ENCODE measurements around the gene SH3RF2.
A peak's percentile ranks its signal among the peaks of the same experiment; 100 is the strongest.

Gene SH3RF2

GRCh38 chr5:146003852-146004251, 67.5 kb downstream of the SH3RF2 start:
- Histone ChIP-seq H3K4me1 (ENCODE audit: low read length) (peaks cover 26% of the 10 kb centered on the region), H3K27ac (ENCODE audit: low read length) (no peak overlapping the region), H3K9me3 (ENCODE audit: insufficient read depth, low read length) (no peaks in the 10 kb centered on the region), H3K9ac (ENCODE audit: low read length) (no peak overlapping the region), H3K79me2 (ENCODE audit: low read length) (no peaks in the 10 kb centered on the region), H3K4me3 (ENCODE audit: low read length) (no peak overlapping the region), H3K27me3 (ENCODE audit: low read depth, low read length) (no peaks in the 10 kb centered on the region), H2AFZ (ENCODE audit: low read depth, low read length) (no peak overlapping the region), H3K4me2 (ENCODE audit: low read length) (no peak overlapping the region), H3K36me3 (replicated peaks; ENCODE audit: low read depth, low read length) (no peaks in the 10 kb centered on the region), H4K20me1 (ENCODE audit: insufficient read depth, low read length) (no peaks in the 10 kb centered on the region)
- TF ChIP-seq CTCF (IDR thresholded peaks at IDR 0.05; ENCODE audit: low read depth, low read length) (no peak), EZH2phosphoT487 (IDR thresholded peaks at IDR 0.05; ENCODE audit: low read depth) (no peak)

- H3K4me2 ChIP-seq (ENCODE audit: low read length), result no peak overlapping the region; the same call in 1 of the 2 replicates
- no peaks in the 10 kb centered on the region for H3K27me3 ChIP-seq (ENCODE audit: low read depth, low read length)
- no peaks in the 10 kb centered on the region for H3K9me3 ChIP-seq (ENCODE audit: insufficient read depth, low read length)
- no peaks in the 10 kb centered on the region for H4K20me1 ChIP-seq (ENCODE audit: insufficient read depth, low read length)
- H3K36me3 ChIP-seq (replicated peaks; ENCODE audit: low read depth, low read length), result no peaks in the 10 kb centered on the region
- peaks cover 19% of the 10 kb centered on the region for H3K4me1 ChIP-seq (ENCODE audit: low read length)
- TF ChIP-seq CTCF (IDR thresholded peaks at IDR 0.05; ENCODE audit: low read depth, low read length) (no peak), EZH2phosphoT487 (IDR thresholded peaks at IDR 0.05; ENCODE audit: low read depth) (no peak)
- no peak overlapping the region for H3K4me3 ChIP-seq (ENCODE audit: low read length)
- no peak overlapping the region for H2AFZ ChIP-seq (ENCODE audit: low read depth, low read length)
- no peaks in the 10 kb centered on the region for H3K79me2 ChIP-seq (ENCODE audit: low read length)
- H3K9ac ChIP-seq (ENCODE audit: low read length), result no peak overlapping the region
- no peak overlapping the region for H3K27ac ChIP-seq (ENCODE audit: low read length)
Observed at GRCh38 chr5:146005264-146005663, 68.9 kb downstream of the SH3RF2 start.

GRCh38 chr5:146005723-146006122, 69.3 kb downstream of the SH3RF2 start:
- Histone ChIP-seq H3K4me2 (ENCODE audit: low read length) (no peak overlapping the region; the same call in 1 of the 2 replicates), H3K9me3 (ENCODE audit: insufficient read depth, low read length) (no peaks in the 10 kb centered on the region), H4K20me1 (ENCODE audit: insufficient read depth, low read length) (no peaks in the 10 kb centered on the region), H3K4me1 (ENCODE audit: low read length) (peaks cover 19% of the 10 kb centered on the region), H3K27ac (ENCODE audit: low read length) (no peak overlapping the region), H3K4me3 (ENCODE audit: low read length) (no peak overlapping the region), H3K36me3 (replicated peaks; ENCODE audit: low read depth, low read length) (no peaks in the 10 kb centered on the region), H3K27me3 (ENCODE audit: low read depth, low read length) (no peaks in the 10 kb centered on the region), H3K9ac (ENCODE audit: low read length) (no peak overlapping the region), H2AFZ (ENCODE audit: low read depth, low read length) (no peak overlapping the region), H3K79me2 (ENCODE audit: low read length) (no peaks in the 10 kb centered on the region)
- TF ChIP-seq CTCF (IDR thresholded peaks at IDR 0.05; ENCODE audit: low read depth, low read length) (no peak), EZH2phosphoT487 (IDR thresholded peaks at IDR 0.05; ENCODE audit: low read depth) (no peak)

- H2AFZ ChIP-seq (ENCODE audit: low read depth, low read length), result no peak overlapping the region
- peak overlapping the region; percentile 26 for H3K4me2 ChIP-seq (ENCODE audit: low read length)
- H3K9me3 ChIP-seq (ENCODE audit: insufficient read depth, low read length), result no peaks in the 10 kb centered on the region
- no peaks in the 10 kb centered on the region for H4K20me1 ChIP-seq (ENCODE audit: insufficient read depth, low read length)
- H3K27ac ChIP-seq (ENCODE audit: low read length), result no peak overlapping the region
- H3K36me3 ChIP-seq (replicated peaks; ENCODE audit: low read depth, low read length), result no peaks in the 10 kb centered on the region
- H3K9ac ChIP-seq (ENCODE audit: low read length), result no peak overlapping the region
- no peaks in the 10 kb centered on the region for H3K27me3 ChIP-seq (ENCODE audit: low read depth, low read length)
- H3K4me3 ChIP-seq (ENCODE audit: low read length), result no peak overlapping the region
- H3K79me2 ChIP-seq (ENCODE audit: low read length), result no peaks in the 10 kb centered on the region
- TF ChIP-seq CTCF (IDR thresholded peaks at IDR 0.05; ENCODE audit: low read depth, low read length) (no peak), EZH2phosphoT487 (IDR thresholded peaks at IDR 0.05; ENCODE audit: low read depth) (no peak)
- H3K4me1 ChIP-seq (ENCODE audit: low read length), result peaks cover 19% of the 10 kb centered on the region
Observed at GRCh38 chr5:146006470-146007190, 70.3 kb downstream of the SH3RF2 start.
